HG03457 (cell line): ENCODE data around the gene SMAP1.

ENCODE experiments used
- ATAC-seq: cut with Tn5 transposase; IDR thresholded peaks from one replicate; pipeline ENCODE4 v1.9.1; 2021; ENCODE audit warnings: moderate number of reproducible peaks; ENCODE audit not compliant: unreplicated experiment

The SMAP1 gene

GRCh38 chr6:70839286-70840266 lies 171.9 kb downstream of the SMAP1 start:
- ATAC-seq: no peak

- no peak for ATAC-seq
These were observed 173.4 kb downstream of the SMAP1 start for GRCh38 chr6:70841112-70841511.

GRCh38 chr6:70842541-70842940 lies 174.9 kb downstream of the SMAP1 start:
- no peak for ATAC-seq

GRCh38 chr6:70843328-70843918 lies 175.7 kb downstream of the SMAP1 start:
- no peak for ATAC-seq

GRCh38 chr6:70844301-70844700 lies 176.6 kb downstream of the SMAP1 start:
- ATAC-seq: no peak

GRCh38 chr6:70846207-70846835 lies 178.6 kb downstream of the SMAP1 start:
- ATAC-seq: no peak

GRCh38 chr6:70847106-70848084 lies 179.7 kb downstream of the SMAP1 start:
- no peak for ATAC-seq

- no peak for ATAC-seq
These were observed 181.8 kb downstream of the SMAP1 start for GRCh38 chr6:70849348-70850069.

- ATAC-seq: no peak
These were observed 185.1 kb downstream of the SMAP1 start for GRCh38 chr6:70852667-70853246.

GRCh38 chr6:70857387-70858077 lies 189.8 kb downstream of the SMAP1 start:
- peak; percentile 98 for ATAC-seq

GRCh38 chr6:70860045-70860444 lies 192.4 kb downstream of the SMAP1 start:
- no peak for ATAC-seq

- ATAC-seq: no peak
These were observed 193.2 kb downstream of the SMAP1 start for GRCh38 chr6:70860920-70861319.

GRCh38 chr6:70863343-70863742 lies 195.7 kb downstream of the SMAP1 start:
- ATAC-seq: no peak

GRCh38 chr6:70864401-70864800 lies 196.7 kb downstream of the SMAP1 start:
- no peak for ATAC-seq

- ATAC-seq: no peak
These were observed 204.8 kb downstream of the SMAP1 start for GRCh38 chr6:70872469-70872868.

- no peak for ATAC-seq
These were observed 206.7 kb downstream of the SMAP1 start for GRCh38 chr6:70874181-70874913.

GRCh38 chr6:70879496-70879895 lies 211.8 kb downstream of the SMAP1 start:
- ATAC-seq: no peak
